Measurements from ENCODE around the gene ELL2. TPM values are rescaled to one million over a fixed set of nuclear protein-coding genes. Genes with fewer than 3 reads are reported as not detected.

Gene ELL2
- total and polyA plus RNA-seq, 2 of the 13 experiments (the other 11 are each of a cell fraction or from before 2014, with no cell fraction given) = 78.9 to 97.1 TPM

DNA sequence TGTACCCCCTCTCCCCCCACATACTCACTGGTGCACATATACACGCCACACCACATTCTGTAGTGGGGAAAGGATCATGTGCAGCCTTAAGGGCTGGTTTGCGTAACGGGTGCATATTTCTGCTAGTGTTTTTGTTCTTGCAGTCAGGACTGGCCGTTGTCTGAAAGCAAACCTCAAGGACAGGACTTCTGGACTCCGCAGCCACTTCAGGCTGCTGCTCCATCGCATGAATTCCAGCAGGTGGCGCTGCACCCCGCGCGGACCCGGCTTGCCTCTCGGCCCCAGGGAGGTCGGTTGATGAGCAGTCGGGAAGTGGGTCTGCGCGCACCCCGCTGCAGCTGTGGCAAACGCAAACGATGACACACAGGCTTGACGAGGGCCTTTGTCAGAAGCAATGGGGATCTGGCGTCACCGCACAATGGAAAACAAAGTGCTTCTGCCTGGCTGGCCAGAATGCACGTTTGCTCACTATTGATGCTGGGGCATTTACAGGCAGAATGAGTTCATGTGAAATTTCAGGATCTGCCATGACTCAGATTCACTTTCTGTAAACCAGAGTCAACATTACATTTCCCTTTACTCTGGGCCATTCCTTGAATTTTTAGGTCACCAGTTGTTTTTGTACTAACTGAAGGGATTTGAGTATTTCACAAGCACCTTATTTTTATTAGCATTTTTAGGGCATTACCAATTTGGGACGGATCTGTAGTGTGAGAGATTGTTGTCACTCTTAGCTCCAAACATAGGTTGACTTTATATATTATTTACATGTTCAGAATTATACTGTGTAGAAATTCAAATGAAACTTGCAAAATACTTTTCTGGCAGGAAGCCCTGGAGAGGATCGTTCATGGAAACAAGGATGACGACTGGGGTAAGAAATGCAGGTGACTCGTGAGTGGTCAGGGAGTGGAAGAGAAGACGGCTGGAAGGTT, 102.7 kb downstream of the ELL2 start (continued):
- peak; percentile 63; the same call in 1 of the 2 replicates for TF ChIP-seq MEF2D (CRISPR knock-in tag; IDR thresholded peaks at IDR 0.05)
- TF ChIP-seq ZNF441 (CRISPR knock-in tag; IDR thresholded peaks at IDR 0.05; ENCODE audit: borderline replicate concordance) = peak; percentile 65; the same call in 1 of the 2 replicates
- TF ChIP-seq ZNF143 (CRISPR knock-in tag; IDR thresholded peaks at IDR 0.05) = peak; percentile 52; the same call in 1 of the 2 replicates
- no peak; the same call in 1 of the 2 replicates for TF ChIP-seq ZMAT3 (CRISPR knock-in tag; conservative IDR thresholded peaks at IDR 0.05)
- peak; percentile 60; the same call in 1 of the 2 replicates for TF ChIP-seq ZNF121 (CRISPR knock-in tag; IDR thresholded peaks at IDR 0.05)
- TF ChIP-seq ZNF136 (CRISPR knock-in tag; IDR thresholded peaks at IDR 0.05; ENCODE audit: low read depth) = peak; percentile 49; the same call in 1 of the 2 replicates
- TF ChIP-seq, protein P1, sequence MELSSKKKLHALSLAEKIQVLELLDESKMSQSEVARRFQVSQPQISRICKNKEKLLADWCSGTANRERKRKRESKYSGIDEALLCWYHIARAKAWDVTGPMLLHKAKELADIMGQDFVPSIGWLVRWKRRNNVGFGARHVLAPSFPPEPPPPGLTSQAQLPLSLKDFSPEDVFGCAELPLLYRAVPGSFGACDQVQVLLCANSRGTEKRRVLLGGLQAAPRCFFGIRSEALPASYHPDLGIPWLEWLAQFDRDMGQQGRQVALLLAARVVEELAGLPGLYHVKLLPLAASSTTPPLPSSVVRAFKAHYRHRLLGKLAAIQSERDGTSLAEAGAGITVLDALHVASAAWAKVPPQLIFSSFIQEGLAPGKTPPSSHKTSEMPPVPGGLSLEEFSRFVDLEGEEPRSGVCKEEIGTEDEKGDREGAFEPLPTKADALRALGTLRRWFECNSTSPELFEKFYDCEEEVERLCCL (CRISPR knock-in tag; IDR thresholded peaks at IDR 0.05; ENCODE audit: borderline replicate concordance) = no peak
- no peak for TF ChIP-seq GABPA (IDR thresholded peaks at IDR 0.05; ENCODE audit: low read depth, low read length)
- no peak for TF ChIP-seq GABPA (CRISPR knock-in tag; IDR thresholded peaks at IDR 0.05; ENCODE audit: low read depth)
- TF ChIP-seq MXD4 (CRISPR knock-in tag; IDR thresholded peaks at IDR 0.05) = peak; percentile 88
- TF ChIP-seq, protein P2, sequence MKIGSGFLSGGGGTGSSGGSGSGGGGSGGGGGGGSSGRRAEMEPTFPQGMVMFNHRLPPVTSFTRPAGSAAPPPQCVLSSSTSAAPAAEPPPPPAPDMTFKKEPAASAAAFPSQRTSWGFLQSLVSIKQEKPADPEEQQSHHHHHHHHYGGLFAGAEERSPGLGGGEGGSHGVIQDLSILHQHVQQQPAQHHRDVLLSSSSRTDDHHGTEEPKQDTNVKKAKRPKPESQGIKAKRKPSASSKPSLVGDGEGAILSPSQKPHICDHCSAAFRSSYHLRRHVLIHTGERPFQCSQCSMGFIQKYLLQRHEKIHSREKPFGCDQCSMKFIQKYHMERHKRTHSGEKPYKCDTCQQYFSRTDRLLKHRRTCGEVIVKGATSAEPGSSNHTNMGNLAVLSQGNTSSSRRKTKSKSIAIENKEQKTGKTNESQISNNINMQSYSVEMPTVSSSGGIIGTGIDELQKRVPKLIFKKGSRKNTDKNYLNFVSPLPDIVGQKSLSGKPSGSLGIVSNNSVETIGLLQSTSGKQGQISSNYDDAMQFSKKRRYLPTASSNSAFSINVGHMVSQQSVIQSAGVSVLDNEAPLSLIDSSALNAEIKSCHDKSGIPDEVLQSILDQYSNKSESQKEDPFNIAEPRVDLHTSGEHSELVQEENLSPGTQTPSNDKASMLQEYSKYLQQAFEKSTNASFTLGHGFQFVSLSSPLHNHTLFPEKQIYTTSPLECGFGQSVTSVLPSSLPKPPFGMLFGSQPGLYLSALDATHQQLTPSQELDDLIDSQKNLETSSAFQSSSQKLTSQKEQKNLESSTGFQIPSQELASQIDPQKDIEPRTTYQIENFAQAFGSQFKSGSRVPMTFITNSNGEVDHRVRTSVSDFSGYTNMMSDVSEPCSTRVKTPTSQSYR (CRISPR knock-in tag; IDR thresholded peaks at IDR 0.05; ENCODE audit: borderline replicate concordance) = peak; percentile 51; the same call in 1 of the 2 replicates
- peak; percentile 76; the same call in 1 of the 2 replicates for TF ChIP-seq ZNF264 (CRISPR knock-in tag; IDR thresholded peaks at IDR 0.05)
- TF ChIP-seq, protein P3, sequence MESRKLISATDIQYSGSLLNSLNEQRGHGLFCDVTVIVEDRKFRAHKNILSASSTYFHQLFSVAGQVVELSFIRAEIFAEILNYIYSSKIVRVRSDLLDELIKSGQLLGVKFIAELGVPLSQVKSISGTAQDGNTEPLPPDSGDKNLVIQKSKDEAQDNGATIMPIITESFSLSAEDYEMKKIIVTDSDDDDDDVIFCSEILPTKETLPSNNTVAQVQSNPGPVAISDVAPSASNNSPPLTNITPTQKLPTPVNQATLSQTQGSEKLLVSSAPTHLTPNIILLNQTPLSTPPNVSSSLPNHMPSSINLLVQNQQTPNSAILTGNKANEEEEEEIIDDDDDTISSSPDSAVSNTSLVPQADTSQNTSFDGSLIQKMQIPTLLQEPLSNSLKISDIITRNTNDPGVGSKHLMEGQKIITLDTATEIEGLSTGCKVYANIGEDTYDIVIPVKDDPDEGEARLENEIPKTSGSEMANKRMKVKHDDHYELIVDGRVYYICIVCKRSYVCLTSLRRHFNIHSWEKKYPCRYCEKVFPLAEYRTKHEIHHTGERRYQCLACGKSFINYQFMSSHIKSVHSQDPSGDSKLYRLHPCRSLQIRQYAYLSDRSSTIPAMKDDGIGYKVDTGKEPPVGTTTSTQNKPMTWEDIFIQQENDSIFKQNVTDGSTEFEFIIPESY (CRISPR knock-in tag; IDR thresholded peaks at IDR 0.05) = peak; percentile 71; the same call in 1 of the 2 replicates
- no peak for TF ChIP-seq ZNF383 (CRISPR knock-in tag; IDR thresholded peaks at IDR 0.05; ENCODE audit: borderline replicate concordance)
- TF ChIP-seq ZFP1 (CRISPR knock-in tag; IDR thresholded peaks at IDR 0.05) = peak; percentile 74; the same call in 1 of the 2 replicates
- TF ChIP-seq ZNF569 (CRISPR knock-in tag; IDR thresholded peaks at IDR 0.05; ENCODE audit: borderline replicate concordance) = no peak
- TF ChIP-seq, protein P4, sequence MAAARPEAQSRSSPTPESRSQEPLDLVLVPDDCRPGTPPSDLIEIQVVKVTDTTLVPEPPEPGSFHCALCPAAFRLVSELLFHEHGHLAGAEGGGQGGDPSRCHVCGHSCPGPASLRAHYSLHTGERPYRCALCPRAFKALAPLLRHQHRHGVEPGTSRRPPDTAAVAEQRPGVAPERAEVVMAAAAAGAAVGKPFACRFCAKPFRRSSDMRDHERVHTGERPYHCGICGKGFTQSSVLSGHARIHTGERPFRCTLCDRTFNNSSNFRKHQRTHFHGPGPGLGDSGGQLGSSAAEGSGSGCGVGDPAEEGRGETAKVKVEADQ (CRISPR knock-in tag; IDR thresholded peaks at IDR 0.05; ENCODE audit: borderline replicate concordance) = 0 out of 2 replicates have a peak, but pooled peaks have one; percentile 34
- TF ChIP-seq ZNF367 (CRISPR knock-in tag; IDR thresholded peaks at IDR 0.05; ENCODE audit: borderline replicate concordance) = no peak
- TF ChIP-seq TGIF2 (CRISPR knock-in tag; IDR thresholded peaks at IDR 0.05) = peak; percentile 76
- TF ChIP-seq, protein P5, sequence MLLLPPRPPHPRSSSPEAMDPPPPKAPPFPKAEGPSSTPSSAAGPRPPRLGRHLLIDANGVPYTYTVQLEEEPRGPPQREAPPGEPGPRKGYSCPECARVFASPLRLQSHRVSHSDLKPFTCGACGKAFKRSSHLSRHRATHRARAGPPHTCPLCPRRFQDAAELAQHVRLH (CRISPR knock-in tag; IDR thresholded peaks at IDR 0.05; ENCODE audit: borderline replicate concordance, low read depth) = peak; percentile 98

Data from HepG2 (cell line).